ENCODE results near the gene UQCRHL. TPM values are rescaled to one million over a fixed set of nuclear protein-coding genes. Genes with fewer than 3 reads are reported as not detected.

Gene UQCRHL
- total and polyA plus RNA-seq, 2 experiments from 2014 or later: 2.3 to 3.0 TPM

DNA sequence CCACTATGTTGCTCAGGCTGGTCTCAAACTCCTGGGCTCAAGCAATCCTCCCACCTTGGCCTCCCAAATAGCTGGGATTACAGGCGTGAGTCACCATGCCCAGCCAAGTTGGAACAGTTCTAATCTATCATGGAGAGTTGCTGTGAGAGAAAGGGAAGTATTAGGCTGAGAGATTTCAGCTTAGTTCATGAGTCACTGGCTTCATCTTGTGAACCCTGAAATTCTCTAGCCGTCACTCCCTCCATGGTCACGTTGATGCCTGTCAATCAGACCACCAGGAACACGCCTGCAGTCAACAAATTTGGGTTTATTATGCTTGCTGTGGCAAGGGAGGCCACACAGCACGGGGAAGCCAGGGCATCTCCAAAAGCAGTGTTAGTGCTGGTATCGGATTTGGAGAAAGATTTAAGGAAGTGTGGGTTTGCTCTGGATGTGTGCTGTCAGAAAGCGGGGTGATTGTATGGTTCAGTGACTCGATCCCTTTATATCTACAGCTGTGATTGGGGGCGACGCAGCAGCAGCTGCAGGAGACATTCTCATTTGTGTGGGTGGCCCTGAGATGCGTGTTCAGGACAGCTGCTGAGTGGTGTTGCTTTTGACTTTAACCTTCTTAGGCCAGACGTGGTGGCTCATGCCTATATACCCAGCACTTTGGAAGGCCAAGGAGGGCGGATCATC, 18.7 kb downstream of the UQCRHL start (continued):
- no peak for TF ChIP-seq REST (IDR thresholded peaks at IDR 0.05; ENCODE audit: unreplicated experiment)
- TF ChIP-seq POLR2AphosphoS5 (IDR thresholded peaks at IDR 0.05; ENCODE audit: low read depth): no peak
- no peak for TF ChIP-seq CREB1 (CRISPR knock-in tag; IDR thresholded peaks at IDR 0.05; ENCODE audit: low read depth)
- no peak for TF ChIP-seq EZH2 (IDR thresholded peaks at IDR 0.05; ENCODE audit: low read depth, unreplicated experiment)

GRCh38 chr1:15786581-15786980, 20.9 kb downstream of the UQCRHL start:
- Mint-ChIP-seq H3K27me3 (ENCODE audit: insufficient read depth, low read depth, poor library complexity) (peaks cover 13% of the 10 kb centered on the region), H3K4me1 (no peaks in the 10 kb centered on the region; the same call in 2 of the 3 replicates), H3K9me3 (no peaks in the 10 kb centered on the region), H3K27ac (no peak overlapping the region), H3K36me3 (ENCODE audit: low read depth) (peaks cover 29% of the 10 kb centered on the region), H3K4me3 (no peak overlapping the region)
- no peak overlapping the region for H3K4me2 ChIP-seq
- ATAC-seq (peak; percentile 15), DNase-seq (ENCODE audit: low spot score) (no peak)
- H3F3A ChIP-seq (replicated peaks; ENCODE audit: low read depth): 0 out of 2 replicates have a peak, but pooled peaks cover 10% of the 10 kb centered on the region
- TF ChIP-seq POLR2AphosphoS5 (IDR thresholded peaks at IDR 0.05; ENCODE audit: low read depth) (peak; percentile 52), CREB1 (CRISPR knock-in tag; IDR thresholded peaks at IDR 0.05; ENCODE audit: low read depth) (no peak), JUNB (IDR thresholded peaks at IDR 0.05; ENCODE audit: unreplicated experiment) (no peak), EZH2 (IDR thresholded peaks at IDR 0.05; ENCODE audit: low read depth, unreplicated experiment) (no peak), EZH2phosphoT487 (IDR thresholded peaks at IDR 0.05; ENCODE audit: unreplicated experiment) (no peak), ZNF462 (CRISPR knock-in tag; IDR thresholded peaks at IDR 0.05) (no peak)
- TF ChIP-seq, protein P1, sequence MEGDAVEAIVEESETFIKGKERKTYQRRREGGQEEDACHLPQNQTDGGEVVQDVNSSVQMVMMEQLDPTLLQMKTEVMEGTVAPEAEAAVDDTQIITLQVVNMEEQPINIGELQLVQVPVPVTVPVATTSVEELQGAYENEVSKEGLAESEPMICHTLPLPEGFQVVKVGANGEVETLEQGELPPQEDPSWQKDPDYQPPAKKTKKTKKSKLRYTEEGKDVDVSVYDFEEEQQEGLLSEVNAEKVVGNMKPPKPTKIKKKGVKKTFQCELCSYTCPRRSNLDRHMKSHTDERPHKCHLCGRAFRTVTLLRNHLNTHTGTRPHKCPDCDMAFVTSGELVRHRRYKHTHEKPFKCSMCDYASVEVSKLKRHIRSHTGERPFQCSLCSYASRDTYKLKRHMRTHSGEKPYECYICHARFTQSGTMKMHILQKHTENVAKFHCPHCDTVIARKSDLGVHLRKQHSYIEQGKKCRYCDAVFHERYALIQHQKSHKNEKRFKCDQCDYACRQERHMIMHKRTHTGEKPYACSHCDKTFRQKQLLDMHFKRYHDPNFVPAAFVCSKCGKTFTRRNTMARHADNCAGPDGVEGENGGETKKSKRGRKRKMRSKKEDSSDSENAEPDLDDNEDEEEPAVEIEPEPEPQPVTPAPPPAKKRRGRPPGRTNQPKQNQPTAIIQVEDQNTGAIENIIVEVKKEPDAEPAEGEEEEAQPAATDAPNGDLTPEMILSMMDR (conservative IDR thresholded peaks at IDR 0.05; ENCODE audit: low read depth in 2 of 2): no peak
- no peaks in the 10 kb centered on the region for H3K27me3 ChIP-seq (ENCODE audit: insufficient read depth)
- no peaks in the 10 kb centered on the region for H3K4me1 ChIP-seq (ENCODE audit: insufficient read depth)
- no peak overlapping the region for H2AFZ ChIP-seq
- no peaks in the 10 kb centered on the region for H3K79me2 ChIP-seq (replicated peaks; ENCODE audit: insufficient read depth)
- H3K9me2 ChIP-seq (ENCODE audit: insufficient read depth): no peaks in the 10 kb centered on the region
- peak overlapping the region; percentile 74 for H3K27ac ChIP-seq (ENCODE audit: low read depth)
- no peak overlapping the region for H3K4me3 ChIP-seq
- H3K36me3 ChIP-seq (ENCODE audit: insufficient read depth): peaks cover 11% of the 10 kb centered on the region
- H4K20me1 ChIP-seq (replicated peaks; ENCODE audit: insufficient read depth): no peaks in the 10 kb centered on the region; the same call in none of the 2 replicates
